B cell (primary cell): Measurements from ENCODE around the gene ABTB2.

Experiments
- CTCF ChIP-seq: fragments of 200-600 bp; IDR thresholded peaks from one replicate; pipeline ENCODE4 v1.8.0; 2022; ENCODE audit warnings: antibody characterized with exemption, mild to moderate bottlenecking
- EZH2 ChIP-seq: IDR thresholded peaks from 2 replicates; pipeline ENCODE4 v1.6.1; 2012; ENCODE audit warnings: borderline replicate concordance, low read depth, mild to moderate bottlenecking, moderate library complexity, low read length; ENCODE audit not compliant: insufficient read depth, poor library complexity, severe bottlenecking

GRCh38 chr11:34173050-34173449 is 184.8 kb downstream of the ABTB2 start:
- no peak for TF ChIP-seq CTCF
- TF ChIP-seq EZH2: no peak
